ENCODE data around the gene FERMT3. TPM values are rescaled to one million over a fixed set of nuclear protein-coding genes. Genes with fewer than 3 reads are reported as not detected.

Gene FERMT3
- total and polyA plus RNA-seq, 2 of the 13 experiments (the other 11 are each of a cell fraction or from before 2014, with no cell fraction given): 0.29 TPM; not detected in 1

DNA sequence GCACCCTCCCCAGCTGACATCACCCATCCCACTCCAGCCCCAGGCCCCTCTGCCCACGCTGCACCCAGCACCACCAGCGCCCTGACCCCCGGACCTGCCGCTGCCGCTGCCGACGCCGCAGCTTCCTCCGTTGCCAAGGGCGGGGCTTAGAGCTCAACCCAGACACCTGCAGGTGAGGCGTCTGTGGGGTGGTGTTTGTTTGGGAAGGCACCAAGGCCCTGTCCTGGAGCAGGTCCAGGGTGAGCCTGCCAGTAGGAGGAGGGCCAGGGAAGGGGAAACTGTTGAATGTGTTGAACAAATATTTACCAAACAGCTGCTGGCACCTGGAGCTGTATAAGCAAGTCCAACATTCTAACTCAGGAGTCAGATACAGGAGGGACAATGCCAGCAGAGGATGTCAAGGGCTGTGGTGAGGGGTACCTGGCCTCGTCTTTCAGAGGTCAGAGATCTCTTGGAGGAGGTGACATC is 31.0 kb downstream of the FERMT3 start (continued):
- TF ChIP-seq, protein P1, sequence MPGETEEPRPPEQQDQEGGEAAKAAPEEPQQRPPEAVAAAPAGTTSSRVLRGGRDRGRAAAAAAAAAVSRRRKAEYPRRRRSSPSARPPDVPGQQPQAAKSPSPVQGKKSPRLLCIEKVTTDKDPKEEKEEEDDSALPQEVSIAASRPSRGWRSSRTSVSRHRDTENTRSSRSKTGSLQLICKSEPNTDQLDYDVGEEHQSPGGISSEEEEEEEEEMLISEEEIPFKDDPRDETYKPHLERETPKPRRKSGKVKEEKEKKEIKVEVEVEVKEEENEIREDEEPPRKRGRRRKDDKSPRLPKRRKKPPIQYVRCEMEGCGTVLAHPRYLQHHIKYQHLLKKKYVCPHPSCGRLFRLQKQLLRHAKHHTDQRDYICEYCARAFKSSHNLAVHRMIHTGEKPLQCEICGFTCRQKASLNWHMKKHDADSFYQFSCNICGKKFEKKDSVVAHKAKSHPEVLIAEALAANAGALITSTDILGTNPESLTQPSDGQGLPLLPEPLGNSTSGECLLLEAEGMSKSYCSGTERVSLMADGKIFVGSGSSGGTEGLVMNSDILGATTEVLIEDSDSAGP (CRISPR knock-in tag; IDR thresholded peaks at IDR 0.05; ENCODE audit: borderline replicate concordance): peak; percentile 40; the same call in 1 of the 2 replicates
- TF ChIP-seq ZNF3 (CRISPR knock-in tag; IDR thresholded peaks at IDR 0.05) (no peak), TGIF2 (CRISPR knock-in tag; IDR thresholded peaks at IDR 0.05) (0 out of 2 replicates have a peak, but pooled peaks have one; percentile 34), KLF16 (CRISPR knock-in tag; IDR thresholded peaks at IDR 0.05) (no peak; a peak in 1 of 4 replicates), ZNF282 (IDR thresholded peaks at IDR 0.05; ENCODE audit: partially characterized antibody) (no peak), ZBTB38 (CRISPR knock-in tag; IDR thresholded peaks at IDR 0.05) (no peak), ZNF362 (CRISPR knock-in tag; IDR thresholded peaks at IDR 0.05; ENCODE audit: borderline replicate concordance) (no peak), FOXJ3 (CRISPR knock-in tag; IDR thresholded peaks at IDR 0.05; ENCODE audit: borderline replicate concordance) (peak; percentile 46; the same call in 1 of the 2 replicates), MAFK (conservative IDR thresholded peaks at IDR 0.05 in 1 of 2, IDR thresholded peaks at IDR 0.05 in 1 of 2; ENCODE audit: low read length in 2 of 2) (no peak), MTF1 (CRISPR knock-in tag; IDR thresholded peaks at IDR 0.05) (no peak), ZNF614 (CRISPR knock-in tag; IDR thresholded peaks at IDR 0.05; ENCODE audit: borderline replicate concordance) (peak; percentile 45; the same call in 1 of the 2 replicates), CHD4 (IDR thresholded peaks at IDR 0.05; ENCODE audit: borderline replicate concordance, low read length) (0 out of 2 replicates have a peak, but pooled peaks have one; percentile 65), ZNF510 (CRISPR knock-in tag; IDR thresholded peaks at IDR 0.05; ENCODE audit: low read depth) (no peak), CENPX (CRISPR knock-in tag; IDR thresholded peaks at IDR 0.05) (no peak), PATZ1 (CRISPR knock-in tag; IDR thresholded peaks at IDR 0.05) (peak; percentile 71), JUNB (CRISPR knock-in tag; IDR thresholded peaks at IDR 0.05; ENCODE audit: borderline replicate concordance) (0 out of 2 replicates have a peak, but pooled peaks have one; percentile 40)
- TF ChIP-seq, protein P2, sequence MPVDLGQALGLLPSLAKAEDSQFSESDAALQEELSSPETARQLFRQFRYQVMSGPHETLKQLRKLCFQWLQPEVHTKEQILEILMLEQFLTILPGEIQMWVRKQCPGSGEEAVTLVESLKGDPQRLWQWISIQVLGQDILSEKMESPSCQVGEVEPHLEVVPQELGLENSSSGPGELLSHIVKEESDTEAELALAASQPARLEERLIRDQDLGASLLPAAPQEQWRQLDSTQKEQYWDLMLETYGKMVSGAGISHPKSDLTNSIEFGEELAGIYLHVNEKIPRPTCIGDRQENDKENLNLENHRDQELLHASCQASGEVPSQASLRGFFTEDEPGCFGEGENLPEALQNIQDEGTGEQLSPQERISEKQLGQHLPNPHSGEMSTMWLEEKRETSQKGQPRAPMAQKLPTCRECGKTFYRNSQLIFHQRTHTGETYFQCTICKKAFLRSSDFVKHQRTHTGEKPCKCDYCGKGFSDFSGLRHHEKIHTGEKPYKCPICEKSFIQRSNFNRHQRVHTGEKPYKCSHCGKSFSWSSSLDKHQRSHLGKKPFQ (CRISPR knock-in tag; IDR thresholded peaks at IDR 0.05; ENCODE audit: insufficient replicate concordance): no peak
- TF ChIP-seq, protein P3, sequence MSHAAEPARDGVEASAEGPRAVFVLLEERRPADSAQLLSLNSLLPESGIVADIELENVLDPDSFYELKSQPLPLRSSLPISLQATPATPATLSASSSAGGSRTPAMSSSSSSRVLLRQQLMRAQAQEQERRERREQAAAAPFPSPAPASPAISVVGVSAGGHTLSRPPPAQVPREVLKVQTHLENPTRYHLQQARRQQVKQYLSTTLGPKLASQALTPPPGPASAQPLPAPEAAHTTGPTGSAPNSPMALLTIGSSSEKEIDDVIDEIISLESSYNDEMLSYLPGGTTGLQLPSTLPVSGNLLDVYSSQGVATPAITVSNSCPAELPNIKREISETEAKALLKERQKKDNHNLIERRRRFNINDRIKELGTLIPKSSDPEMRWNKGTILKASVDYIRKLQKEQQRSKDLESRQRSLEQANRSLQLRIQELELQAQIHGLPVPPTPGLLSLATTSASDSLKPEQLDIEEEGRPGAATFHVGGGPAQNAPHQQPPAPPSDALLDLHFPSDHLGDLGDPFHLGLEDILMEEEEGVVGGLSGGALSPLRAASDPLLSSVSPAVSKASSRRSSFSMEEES (CRISPR knock-in tag; IDR thresholded peaks at IDR 0.05): no peak; the same call in 1 of the 2 replicates
- TF ChIP-seq, protein P4, sequence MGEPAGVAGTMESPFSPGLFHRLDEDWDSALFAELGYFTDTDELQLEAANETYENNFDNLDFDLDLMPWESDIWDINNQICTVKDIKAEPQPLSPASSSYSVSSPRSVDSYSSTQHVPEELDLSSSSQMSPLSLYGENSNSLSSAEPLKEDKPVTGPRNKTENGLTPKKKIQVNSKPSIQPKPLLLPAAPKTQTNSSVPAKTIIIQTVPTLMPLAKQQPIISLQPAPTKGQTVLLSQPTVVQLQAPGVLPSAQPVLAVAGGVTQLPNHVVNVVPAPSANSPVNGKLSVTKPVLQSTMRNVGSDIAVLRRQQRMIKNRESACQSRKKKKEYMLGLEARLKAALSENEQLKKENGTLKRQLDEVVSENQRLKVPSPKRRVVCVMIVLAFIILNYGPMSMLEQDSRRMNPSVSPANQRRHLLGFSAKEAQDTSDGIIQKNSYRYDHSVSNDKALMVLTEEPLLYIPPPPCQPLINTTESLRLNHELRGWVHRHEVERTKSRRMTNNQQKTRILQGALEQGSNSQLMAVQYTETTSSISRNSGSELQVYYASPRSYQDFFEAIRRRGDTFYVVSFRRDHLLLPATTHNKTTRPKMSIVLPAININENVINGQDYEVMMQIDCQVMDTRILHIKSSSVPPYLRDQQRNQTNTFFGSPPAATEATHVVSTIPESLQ (CRISPR knock-in tag; conservative IDR thresholded peaks at IDR 0.05): no peak
